GM21360 (cell line): Measurements from ENCODE around the gene SHB.

Experiments used
- ATAC-seq: cut with Tn5 transposase; IDR thresholded peaks from one replicate; pipeline ENCODE4 v1.9.1; 2021; ENCODE audit warnings: mild to moderate bottlenecking, moderate library complexity; ENCODE audit not compliant: unreplicated experiment

The SHB gene

DNA sequence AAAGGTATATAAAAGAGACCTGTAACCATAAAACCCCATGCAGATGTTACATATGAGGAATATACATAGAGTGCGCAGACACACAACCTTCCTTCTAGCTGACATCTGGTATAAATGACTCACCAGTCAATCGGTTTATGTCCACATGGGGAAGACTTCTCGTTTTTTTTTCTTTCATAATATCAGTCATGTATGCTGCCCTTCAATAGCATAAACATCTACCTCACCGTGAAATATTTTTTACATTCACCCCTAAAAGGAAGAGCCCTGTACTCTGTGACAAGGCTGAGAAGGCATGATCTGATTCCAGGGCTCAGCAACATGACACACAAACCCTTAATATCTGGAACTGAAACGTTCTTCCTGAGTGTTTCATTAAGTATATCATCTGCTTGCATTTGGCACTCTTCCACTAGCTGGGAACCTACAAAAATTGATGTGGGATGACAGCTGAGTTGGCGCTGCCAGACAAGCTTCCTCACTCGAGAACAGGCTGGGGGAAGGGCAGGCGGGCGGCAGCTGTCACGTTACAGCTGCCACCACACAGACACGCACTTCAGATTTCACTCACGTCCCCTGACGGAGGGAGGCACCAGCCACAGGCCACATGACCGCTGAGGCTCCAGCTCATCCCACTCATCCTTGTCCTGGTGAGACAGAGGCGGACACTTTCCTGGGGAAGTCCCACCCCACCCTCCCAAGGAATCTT, 74.2 kb downstream of the SHB start:
- ATAC-seq: peak; percentile 72

DNA sequence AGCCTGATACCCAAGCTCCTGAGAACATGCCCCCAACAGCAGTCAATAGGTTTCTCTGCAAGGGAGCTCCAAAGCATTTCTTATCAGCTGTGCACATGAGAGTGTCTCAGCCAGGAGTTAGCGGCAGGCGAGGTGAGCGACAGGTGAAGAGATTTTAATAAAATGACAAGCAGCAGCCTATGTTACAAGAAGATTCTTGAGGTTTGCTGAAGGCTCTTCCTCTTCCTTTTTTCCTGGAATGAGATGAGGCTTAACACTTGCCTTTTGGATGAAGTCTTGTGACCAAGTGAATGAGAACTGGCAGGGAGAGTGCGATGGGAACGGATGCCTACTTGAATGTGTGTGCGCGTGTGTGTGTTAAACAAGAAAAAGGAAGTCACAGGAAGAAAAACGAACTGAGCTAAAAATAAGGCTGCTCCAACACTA, 76.1 kb downstream of the SHB start:
- no peak for ATAC-seq

DNA sequence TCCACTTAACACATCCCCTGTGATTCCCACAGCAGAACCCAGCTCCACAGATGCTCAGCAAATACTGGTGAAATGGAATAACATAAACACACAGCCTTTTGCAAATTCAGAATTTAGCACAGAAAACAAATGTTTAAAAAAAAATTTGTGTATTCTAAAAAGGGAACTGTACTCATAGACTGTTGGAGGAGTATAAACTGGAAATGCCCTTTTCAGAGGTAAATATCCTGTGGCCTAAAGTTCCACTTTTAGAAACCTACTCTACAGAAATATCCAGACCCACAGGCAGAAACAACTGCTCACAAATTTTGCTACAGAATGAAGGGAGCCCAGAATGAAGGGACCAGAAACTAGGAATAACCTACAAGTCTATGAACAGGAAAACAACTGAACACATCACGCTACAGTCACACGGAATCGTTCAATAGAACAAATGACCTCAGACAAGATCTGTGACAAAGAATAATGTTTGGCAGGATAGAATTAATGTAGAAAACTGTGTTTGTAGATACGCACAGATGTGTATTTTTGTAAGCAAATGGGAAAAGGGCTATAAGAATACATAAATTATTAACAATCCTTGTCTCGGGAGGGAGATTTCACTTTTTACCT, 78.5 kb downstream of the SHB start:
- no peak for ATAC-seq

DNA sequence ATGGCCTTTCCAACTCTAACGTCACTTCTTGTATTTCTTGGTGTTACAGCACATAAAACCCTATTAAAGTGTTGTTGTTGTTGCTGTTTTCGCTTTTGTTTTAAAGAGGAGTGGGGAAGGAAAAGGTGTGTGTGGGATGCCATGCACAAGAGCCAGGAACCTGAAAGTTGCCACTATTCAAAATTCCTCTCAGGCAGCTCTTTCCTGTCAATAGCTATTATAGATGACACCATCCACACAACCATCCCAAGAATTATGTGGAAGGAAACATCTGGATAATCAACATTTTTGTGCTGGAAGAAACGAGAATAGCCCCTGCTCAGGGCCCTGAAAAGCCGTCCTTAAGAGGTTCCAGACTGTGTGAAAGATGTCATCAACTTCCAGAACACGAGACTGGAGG, 79.3 kb downstream of the SHB start:
- no peak for ATAC-seq

DNA sequence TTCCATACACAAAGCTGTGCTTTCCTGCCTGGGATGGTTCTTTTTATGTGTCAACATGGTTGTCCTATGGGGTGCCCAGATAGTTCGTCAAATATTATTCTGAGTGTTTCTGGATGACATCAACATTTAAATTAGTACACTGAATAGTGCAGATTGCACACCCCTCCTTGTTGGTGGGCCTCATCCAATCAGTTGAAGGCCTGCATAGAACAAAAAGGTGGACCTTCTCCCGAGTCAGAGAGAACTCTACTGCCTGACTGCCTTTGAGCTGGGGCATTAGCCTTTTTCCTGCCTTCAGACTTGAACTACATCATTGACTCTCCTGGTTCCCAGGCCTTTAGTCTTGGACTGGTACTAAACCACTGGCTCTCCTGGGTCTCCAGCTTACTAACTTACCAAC, 80.4 kb downstream of the SHB start:
- no peak for ATAC-seq

DNA sequence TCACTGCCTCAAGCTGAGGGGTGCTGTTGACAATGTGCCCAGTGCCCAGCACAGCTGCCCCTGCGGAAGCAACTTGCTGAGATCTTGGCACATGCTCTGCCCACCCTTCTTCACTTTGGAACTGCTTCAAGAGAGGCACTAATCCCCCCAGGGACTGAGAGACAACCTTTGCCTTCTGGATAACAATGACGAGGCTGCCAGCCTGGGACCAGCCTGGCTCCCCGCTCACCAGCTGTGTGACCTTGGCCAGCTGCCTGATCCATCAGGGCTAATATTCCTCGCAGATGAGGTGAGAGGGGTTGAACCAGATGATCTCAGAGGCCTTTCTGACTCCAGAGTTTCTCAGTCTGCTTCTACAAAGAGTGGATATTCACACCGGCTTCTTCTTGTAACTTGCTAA, 81.0 kb downstream of the SHB start:
- ATAC-seq: no peak

DNA sequence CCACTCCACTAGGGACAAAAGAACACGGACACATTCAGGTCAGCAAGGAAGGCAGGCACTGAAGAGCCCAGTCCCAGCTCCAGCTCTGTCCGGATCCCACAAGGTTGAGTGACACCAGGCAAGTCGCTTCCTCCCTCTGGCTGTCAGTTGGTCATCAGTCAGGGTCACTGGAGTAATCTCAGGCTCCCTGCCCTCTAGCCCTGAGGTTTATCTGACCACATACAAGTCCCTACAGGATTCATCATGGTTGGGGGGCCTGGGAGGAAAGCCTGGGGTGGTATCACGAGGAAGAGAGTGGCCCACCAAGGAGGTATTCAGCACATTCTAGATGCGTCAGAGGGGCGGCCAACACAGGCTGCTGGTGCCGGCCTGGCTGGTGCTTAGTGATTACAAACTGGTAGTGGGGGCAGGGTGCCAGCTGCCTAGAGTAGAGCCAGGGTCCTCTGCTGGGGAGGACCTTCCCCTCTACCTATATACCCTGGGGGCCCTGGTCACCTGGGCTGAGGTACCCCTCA, 81.5 kb downstream of the SHB start:
- ATAC-seq: no peak

DNA sequence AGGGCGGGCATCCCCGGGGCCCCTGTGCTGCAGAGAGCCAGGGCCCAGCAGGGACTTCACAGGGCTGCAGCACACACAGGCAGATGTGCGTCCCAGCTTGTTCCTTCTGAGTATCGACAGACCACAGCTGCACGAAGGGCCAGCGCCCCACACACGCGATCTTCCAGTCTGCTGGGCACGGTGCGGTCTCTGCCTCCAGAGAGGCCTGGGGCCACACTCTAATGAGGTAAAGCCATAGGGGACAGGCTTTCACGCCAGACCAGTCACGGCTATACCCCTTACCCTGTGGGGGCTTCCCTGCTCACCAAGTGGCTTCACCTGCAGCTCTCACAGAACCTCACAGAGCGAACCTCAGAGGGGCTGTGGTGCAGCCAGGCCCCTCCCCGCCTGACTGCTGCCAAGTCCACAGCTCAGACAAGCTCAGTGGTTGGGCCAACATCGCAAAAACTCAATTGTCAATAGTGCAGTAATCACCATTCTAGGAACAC, 82.2 kb downstream of the SHB start:
- no peak for ATAC-seq

DNA sequence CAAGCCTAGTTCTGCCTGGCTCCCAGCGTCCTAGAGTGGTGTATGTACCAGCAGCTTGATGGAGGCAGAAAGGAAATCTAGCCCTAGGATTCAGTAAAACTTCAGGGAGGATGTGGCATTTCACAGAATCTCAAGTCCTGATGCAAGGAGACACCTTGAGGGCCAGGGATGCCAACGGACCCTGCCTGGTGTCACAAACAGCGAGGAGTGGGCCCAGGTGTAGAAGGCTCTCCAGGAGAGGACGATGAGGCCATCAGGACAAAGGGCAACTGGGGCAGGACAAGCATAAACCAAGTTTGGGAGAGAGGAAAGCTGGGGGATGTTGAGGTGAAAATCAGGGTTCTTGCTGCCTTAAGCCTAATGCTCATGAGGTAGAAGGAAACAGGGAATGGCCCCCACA, 83.0 kb downstream of the SHB start:
- ATAC-seq: no peak

DNA sequence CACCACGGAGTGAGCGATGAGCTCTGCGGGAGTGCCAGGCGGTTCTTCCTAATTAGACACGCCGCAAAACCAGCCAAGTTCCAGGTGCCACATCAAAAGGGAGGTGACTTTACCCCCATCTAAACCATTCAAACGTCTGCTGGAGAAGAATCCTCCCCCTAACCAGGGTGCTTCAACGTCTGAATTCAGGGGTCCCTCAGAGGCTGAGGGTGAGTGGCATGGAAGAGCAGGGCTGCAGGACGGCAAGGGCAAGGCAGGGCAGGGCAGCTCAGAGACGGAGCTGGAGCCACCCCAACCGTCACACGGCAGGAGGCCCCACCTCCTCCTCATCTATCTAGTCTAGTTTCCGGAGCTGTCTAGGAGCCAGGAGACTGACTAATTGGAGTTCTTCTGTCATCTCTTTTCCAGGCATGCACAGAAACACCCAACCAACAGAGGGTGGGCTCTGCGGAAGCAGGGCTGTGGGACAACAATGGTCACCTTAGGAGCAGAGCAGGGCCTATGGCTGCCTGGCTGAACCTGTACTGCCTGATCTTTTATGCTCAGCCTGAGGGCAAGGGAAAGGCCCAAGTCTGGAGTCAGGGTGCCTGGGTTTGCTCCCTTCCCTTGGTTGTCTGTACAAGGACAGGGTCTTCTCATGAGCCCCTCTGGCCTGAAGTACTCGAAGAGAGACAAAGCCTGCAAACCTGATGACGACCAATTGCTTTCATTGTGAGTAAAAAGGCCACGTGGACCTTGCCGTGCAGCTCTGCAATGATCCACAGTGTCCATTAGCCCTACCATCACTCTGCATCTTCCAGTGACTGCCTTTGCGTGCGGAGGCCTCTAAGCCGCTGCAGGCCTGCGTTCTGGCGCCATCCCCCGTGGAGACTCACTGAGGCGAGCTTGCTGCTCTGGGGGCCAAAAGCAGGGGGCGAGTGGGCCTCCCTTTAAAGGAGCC, 84.1 kb downstream of the SHB start:
- ATAC-seq: no peak

DNA sequence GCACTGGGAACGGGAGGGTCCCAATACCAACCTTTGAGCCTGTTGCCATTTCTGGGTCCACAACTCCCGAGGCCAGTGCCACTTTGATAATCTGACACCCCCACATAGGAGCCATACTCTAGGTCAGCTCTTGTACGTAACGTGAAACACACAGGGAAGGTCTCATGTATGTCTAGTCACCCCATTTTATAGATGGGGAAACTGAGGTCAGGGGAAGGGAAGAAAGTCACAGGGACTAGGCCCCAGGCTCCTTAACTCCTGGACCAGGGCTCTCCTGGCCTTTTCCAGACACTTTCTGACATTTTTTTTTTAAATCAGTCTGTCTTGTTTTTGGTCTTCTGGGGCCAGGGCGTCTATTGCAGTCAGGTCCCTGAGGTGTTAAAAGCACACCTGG, 84.8 kb downstream of the SHB start:
- ATAC-seq: no peak

DNA sequence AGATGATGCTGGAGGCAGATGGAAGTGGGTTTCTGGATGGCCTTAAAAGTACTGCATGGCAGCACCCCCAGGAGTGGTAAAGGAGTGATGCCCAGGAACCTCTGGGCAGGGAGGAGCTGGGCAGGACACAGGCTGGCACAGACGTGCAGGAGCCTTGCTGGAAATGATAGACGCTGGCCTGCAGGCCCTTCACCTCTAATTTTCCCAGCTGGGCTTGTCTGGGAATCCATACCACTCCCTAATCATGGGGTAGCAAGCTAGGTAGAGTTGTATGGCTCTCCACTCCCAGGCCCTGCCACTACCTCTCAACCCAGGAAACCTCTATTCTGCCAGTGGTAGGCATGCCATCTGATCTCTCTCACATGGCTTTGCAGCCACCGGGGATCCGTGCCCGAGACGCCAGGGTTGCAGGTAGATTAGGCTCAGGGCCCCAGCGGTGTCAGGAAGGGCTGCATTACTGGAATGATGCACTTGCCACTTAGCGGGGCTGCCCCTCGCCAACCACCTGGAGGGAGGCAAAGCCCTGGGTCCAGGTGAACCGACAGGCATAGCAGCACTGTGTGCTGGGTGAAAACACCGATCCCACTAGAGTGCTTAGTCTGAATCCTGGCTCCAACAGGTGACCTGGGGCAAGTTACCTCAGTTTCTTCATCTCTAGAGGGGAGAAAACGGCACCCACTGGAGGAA, 85.5 kb downstream of the SHB start:
- no peak for ATAC-seq

DNA sequence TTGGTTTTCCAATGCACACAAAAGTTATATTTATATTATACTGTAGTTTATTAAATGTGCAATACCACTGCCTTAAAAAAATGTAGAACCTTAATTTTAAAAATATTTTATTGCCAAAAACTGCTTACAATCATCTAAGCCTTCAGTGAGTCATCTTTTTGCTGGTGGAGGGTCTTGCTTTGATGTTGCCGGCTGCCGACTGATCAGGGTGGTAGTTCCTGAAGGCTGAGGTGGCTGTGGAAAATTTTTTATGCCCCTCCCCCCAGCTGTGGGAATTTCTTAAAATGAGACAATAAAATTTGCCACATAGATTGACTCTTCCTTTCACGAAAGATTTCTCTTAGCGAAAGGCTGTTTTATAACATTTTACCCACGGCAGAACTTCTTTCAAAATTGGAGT, 89.2 kb downstream of the SHB start:
- no peak for ATAC-seq

DNA sequence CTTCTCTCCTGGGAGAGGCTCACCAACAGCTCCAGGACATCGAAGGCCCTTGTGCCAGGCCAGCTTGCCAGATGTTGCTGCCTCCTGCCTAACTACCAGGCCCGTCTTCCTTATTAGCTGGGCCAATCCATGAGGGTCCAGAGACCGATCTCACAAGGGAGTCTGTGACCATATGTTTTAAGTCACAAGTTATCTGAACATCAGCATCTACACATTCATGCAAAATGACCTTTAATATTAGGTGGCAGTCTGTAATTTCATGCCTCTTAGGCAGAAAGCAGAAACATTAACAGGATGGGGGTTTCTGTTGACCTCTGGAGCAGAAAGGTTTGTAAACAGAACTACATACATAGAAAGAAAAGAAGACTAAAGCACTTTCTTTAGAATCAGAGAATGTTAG, 90.0 kb downstream of the SHB start:
- no peak for ATAC-seq

DNA sequence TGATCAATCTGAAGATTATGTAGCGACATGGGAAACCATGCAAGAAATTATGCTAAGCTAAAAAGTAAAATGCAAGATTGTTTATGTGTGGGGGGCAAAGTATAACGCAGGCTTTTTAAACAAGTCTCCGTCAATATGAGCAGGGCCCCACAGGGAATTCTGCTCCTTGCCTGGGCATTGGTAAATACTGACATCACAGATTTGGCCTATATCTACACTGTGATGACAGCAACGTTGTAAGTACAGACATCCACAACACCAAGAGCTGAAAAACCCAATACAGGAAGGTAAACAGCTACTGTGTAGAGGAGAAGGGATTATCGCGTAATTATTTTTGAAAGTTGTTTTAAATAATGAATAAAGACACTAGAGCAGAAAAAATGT, 90.6 kb downstream of the SHB start:
- ATAC-seq: no peak

DNA sequence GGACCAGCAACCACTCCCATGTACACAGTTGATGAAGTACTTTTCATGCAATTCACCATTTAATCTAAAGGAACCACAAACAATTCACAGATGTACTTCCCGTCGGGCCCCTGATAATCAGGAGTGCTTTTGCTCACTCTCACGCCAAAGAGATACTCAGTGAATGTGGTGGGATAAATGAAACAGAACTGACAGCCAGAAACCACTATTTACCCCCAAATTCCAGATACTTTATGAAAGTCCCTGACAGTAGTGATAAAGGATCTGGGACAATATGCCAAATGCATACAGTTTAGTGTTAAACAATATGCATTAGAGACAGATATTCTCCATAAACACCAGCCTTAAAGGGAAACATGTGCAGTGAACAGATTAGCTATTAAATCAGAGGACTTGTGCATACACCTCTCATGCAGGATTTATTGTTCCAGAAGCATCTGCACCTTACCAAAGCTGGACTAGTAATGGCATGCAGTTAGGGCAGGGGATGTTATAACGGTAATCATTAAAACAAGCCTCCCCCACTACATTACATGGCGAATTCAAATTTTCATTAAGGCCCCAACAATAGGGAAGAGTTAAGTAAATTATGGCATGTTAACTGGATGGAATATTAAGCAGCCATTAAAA, 91.1 kb downstream of the SHB start:
- no peak for ATAC-seq

DNA sequence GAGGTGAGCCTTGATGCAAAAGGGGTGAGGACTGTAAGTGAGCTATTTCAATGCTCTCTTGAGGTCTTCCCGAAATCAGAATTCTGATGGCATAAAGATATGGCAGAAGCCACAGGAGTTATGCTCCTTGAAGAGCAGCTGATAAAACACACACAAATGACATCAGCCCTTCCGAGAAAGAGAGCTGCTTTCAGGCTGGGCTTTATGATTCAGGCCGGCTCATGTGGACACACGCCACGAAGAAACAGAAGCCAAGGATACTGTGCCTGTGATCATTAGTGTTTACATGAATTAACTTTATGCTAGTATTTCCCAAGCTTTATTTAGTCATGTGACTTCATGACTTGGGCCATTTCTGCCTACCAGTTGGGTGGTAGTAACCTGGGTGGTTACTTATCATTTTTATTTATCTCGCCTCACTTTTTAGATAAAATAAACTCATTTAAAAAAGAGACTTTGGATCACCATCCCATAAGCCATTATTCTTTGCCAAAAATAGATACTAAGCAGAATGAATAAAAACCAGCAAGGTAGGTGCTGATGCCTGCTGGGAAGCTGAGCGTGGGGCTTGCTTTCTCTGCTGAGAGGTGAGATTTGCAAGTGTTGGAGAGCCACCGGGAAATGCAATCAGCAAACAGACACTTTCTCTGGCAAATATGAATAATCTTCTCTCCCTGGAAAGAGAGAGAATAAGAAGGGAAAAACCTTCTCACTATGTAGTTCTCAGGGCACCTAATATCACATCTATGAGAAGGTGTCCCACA, 92.1 kb downstream of the SHB start:
- ATAC-seq: no peak

DNA sequence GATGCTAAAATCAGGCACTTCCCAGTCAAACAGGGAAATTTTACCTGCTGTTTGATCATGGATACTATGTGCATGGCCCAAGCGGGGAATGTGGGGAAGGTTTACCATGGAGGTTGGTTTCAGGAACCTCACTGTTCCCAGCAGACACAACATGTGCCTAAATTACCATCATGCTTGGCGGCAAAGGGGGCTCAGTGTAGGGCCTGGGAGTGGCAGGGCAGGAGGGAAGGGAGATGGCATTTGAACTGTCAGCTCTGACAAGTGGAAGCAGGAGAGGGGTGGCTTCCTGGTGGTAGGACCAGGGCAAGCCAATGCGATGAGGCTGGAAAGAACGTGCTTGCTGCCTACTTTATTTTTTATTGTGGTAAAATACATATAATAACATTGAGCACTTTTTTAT, 93.4 kb downstream of the SHB start:
- ATAC-seq: no peak

DNA sequence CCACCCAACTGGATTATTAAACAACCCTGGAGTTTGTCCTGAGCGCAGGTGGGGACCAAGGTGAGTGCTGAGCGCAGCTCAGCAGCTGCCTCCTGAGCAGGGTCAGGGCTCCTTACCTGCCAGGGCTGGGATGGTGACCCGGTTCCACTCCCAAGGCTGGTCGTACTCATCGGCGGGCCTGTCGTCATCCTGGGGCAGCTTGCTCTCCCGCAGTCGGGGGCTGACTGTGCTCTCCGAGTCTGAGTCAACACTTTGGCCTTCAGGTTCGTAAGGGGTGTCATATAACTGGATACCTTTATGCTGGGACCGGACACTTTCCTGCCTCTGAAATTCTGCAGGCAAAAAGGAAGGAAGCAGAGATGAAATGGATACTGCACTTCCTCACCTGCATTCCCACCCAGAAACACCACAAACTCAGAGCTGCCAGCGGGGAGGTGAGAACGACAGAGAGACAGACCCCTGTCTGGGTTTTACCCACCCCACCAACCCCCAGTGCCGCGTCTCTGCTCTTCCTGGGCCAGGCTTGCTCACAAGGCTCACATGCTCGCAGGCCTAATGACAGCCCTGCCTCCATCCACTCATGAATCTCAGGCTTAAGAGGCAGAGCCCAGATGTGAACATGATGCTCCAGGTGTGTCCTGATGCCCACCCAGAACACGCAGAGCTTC, 94.4 kb downstream of the SHB start:
- no peak for ATAC-seq
